T-helper 1 cell treated with Interleukin-12 subunit alpha and Interleukin-12 subunit beta and Interleukin-4 antibody, amounts not matched to agents 30 μg/mL and 1 μg/mL, for 36 hours (primary cell): ENCODE results near the gene PCYT1A.

Source experiments
- H3K27ac Mint-ChIP-seq: one replicate; pipeline ENCODE4 v1.8.0; 2021; ENCODE audit warnings: mild to moderate bottlenecking, mixed read lengths
- H3K27me3 Mint-ChIP-seq: one replicate; pipeline ENCODE4 v1.8.0; 2021; ENCODE audit warnings: low read depth, mixed read lengths
- H3K36me3 Mint-ChIP-seq: one replicate; pipeline ENCODE4 v1.8.0; 2021; ENCODE audit warnings: low read depth, mixed read lengths
- H3K4me1 Mint-ChIP-seq: one replicate; pipeline ENCODE4 v1.8.0; 2021; ENCODE audit warnings: low read depth, mixed read lengths
- H3K4me3 Mint-ChIP-seq: one replicate; pipeline ENCODE4 v1.8.0; 2021; ENCODE audit warnings: mild to moderate bottlenecking, moderate library complexity, mixed read lengths
- H3K9me3 Mint-ChIP-seq: one replicate; pipeline ENCODE4 v1.8.0; 2021; ENCODE audit warnings: mixed read lengths

Gene PCYT1A

DNA sequence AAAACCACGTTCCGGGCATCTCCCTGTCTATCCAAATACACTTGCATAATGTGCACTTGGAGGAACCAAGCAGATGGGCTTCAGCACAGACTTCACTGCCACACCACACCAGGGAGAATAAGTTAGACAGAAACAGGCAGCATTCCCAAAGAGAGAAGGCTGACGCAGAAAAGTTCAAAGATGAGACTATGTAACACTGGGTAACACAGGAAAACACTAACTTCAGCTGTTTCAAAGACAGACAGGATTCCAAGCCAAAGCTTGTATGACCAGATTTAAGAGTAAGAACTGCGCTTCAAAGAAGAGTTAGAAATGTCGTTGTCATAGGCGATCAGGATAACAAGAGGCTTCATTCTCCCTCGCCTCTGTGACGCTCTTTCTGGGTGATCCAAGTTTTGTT, 51.3 kb downstream of the PCYT1A start:
- no peaks in the 10 kb centered on the region for H3K27me3 Mint-ChIP-seq
- H3K4me3 Mint-ChIP-seq, result no peak overlapping the region
- H3K4me1 Mint-ChIP-seq, result peaks cover 13% of the 10 kb centered on the region
- no peaks in the 10 kb centered on the region for H3K9me3 Mint-ChIP-seq
- peaks cover 39% of the 10 kb centered on the region for H3K36me3 Mint-ChIP-seq
- no peak overlapping the region for H3K27ac Mint-ChIP-seq

DNA sequence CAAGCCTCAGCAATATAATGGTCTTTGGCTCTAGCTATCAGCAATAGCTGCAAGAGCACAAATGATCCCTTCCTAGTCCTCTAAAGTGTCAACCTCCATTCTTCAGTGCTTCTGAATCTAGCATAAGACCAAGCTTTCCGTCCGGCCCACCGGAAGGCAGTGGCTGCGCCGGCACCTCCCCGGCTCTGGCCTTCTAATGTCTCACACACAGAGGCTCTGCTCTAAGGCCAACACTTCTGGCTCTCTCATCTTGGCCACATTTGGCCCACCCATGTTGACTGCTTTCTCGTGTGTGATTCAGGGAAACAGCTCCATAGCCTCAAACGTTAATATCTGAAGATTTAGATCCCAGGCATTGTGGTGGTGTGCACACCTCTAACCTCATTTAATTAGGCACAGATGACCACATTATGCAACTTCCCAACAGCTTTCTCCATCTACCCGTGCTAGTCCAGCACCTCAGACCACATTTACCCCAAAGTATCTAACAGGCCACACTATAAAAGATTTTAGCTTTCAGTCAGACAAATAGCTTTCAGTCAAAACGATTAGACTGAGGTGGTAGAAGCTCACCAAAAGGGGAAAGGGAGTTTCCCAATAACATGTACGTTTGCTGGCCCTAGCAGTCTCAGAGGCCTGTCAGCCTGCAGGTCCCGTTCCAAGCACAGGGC, 51.9 kb downstream of the PCYT1A start:
- Mint-ChIP-seq H3K4me3 (no peak overlapping the region), H3K27ac (no peak overlapping the region), H3K4me1 (peaks cover 13% of the 10 kb centered on the region), H3K36me3 (peaks cover 35% of the 10 kb centered on the region), H3K9me3 (no peaks in the 10 kb centered on the region), H3K27me3 (no peaks in the 10 kb centered on the region)

DNA sequence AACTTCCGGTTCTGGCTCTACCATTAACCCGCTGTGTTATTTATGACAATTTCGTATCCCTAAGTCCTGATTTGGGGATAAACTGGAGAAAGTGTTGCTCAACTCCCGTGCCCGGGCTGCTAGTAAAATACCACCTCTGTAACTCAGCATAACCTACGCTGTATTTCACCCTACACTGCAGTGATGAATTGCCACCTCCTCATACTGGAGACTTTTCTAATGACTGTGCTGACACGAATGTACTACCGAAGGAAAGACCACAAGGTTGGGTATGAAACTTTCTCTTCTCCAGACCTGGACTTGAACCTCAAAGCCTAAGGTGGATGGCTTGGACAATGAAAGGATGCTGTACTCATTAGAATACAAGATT, 54.7 kb downstream of the PCYT1A start:
- peaks cover 21% of the 10 kb centered on the region for H3K36me3 Mint-ChIP-seq
- H3K4me1 Mint-ChIP-seq, result peaks cover 11% of the 10 kb centered on the region
- no peaks in the 10 kb centered on the region for H3K27me3 Mint-ChIP-seq
- H3K27ac Mint-ChIP-seq, result no peak overlapping the region
- no peaks in the 10 kb centered on the region for H3K9me3 Mint-ChIP-seq
- H3K4me3 Mint-ChIP-seq, result no peak overlapping the region

DNA sequence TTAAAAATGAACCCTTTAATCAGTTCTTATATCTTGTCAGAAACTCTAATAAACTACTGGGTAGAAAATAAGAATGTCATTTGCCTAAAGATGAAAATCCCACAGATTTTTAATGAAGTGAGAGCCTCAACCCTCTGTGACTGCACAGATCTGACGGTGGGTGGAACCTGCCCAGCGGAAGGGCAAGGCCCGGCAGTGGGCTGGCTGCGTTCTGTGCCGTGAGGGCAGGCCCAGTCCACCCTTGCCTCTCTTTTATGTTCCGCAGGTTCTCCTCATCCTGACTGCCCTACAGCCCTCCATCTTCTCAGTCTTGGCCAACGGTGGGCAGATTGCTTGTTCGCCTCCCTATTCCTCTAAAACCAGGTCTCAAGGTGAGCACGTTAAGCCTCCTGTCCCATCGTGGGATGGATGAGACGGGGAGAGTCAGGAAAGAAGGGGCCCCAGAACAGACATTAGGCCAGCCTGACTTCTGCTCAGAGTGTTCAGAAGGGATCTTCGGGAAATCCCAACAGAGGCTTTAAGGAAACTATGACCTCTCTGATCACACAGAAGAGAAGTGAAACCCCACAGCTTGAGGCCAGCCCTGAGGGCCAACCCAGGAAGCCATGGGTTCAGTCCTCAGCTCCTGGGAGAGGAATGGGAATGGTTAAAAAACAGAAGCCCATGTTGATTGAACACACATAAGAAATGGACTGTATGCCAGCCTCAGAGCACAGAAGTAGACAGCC, 55.2 kb downstream of the PCYT1A start:
- H3K9me3 Mint-ChIP-seq, result no peaks in the 10 kb centered on the region
- H3K36me3 Mint-ChIP-seq, result peaks cover 19% of the 10 kb centered on the region
- H3K4me1 Mint-ChIP-seq, result peaks cover 11% of the 10 kb centered on the region
- H3K27ac Mint-ChIP-seq, result no peak overlapping the region
- H3K4me3 Mint-ChIP-seq, result no peak overlapping the region
- no peaks in the 10 kb centered on the region for H3K27me3 Mint-ChIP-seq

GRCh38 chr3:196227629-196228493, 59.7 kb downstream of the PCYT1A start:
- H3K4me3 Mint-ChIP-seq, result no peak overlapping the region
- H3K27me3 Mint-ChIP-seq, result peaks cover 5% of the 10 kb centered on the region
- H3K36me3 Mint-ChIP-seq, result peaks cover 1% of the 10 kb centered on the region
- no peaks in the 10 kb centered on the region for H3K9me3 Mint-ChIP-seq
- no peak overlapping the region for H3K27ac Mint-ChIP-seq
- H3K4me1 Mint-ChIP-seq, result peaks cover under 1% of the 10 kb centered on the region

GRCh38 chr3:196227121-196227561, 60.4 kb downstream of the PCYT1A start:
- no peaks in the 10 kb centered on the region for H3K36me3 Mint-ChIP-seq
- no peak overlapping the region for H3K4me3 Mint-ChIP-seq
- no peaks in the 10 kb centered on the region for H3K4me1 Mint-ChIP-seq
- H3K9me3 Mint-ChIP-seq, result no peaks in the 10 kb centered on the region
- no peak overlapping the region for H3K27ac Mint-ChIP-seq
- peaks cover 5% of the 10 kb centered on the region for H3K27me3 Mint-ChIP-seq

- H3K36me3 Mint-ChIP-seq, result no peaks in the 10 kb centered on the region
- peaks cover 5% of the 10 kb centered on the region for H3K27me3 Mint-ChIP-seq
- no peaks in the 10 kb centered on the region for H3K4me1 Mint-ChIP-seq
- no peaks in the 10 kb centered on the region for H3K9me3 Mint-ChIP-seq
- H3K27ac Mint-ChIP-seq, result no peak overlapping the region
- H3K4me3 Mint-ChIP-seq, result no peak overlapping the region
Measured at GRCh38 chr3:196225763-196226364, 61.7 kb downstream of the PCYT1A start.

GRCh38 chr3:196225086-196225485, 62.4 kb downstream of the PCYT1A start:
- Mint-ChIP-seq H3K4me3 (no peak overlapping the region), H3K4me1 (peaks cover 1% of the 10 kb centered on the region), H3K9me3 (no peaks in the 10 kb centered on the region), H3K27me3 (peaks cover 5% of the 10 kb centered on the region), H3K36me3 (no peaks in the 10 kb centered on the region), H3K27ac (no peak overlapping the region)

- H3K27me3 Mint-ChIP-seq, result peaks cover 5% of the 10 kb centered on the region
- H3K4me1 Mint-ChIP-seq, result peaks cover 13% of the 10 kb centered on the region
- no peaks in the 10 kb centered on the region for H3K9me3 Mint-ChIP-seq
- H3K27ac Mint-ChIP-seq, result no peak overlapping the region
- no peaks in the 10 kb centered on the region for H3K36me3 Mint-ChIP-seq
- H3K4me3 Mint-ChIP-seq, result no peak overlapping the region
Measured at GRCh38 chr3:196222876-196223595, 64.5 kb downstream of the PCYT1A start.

- Mint-ChIP-seq H3K4me3 (no peak overlapping the region), H3K27ac (no peak overlapping the region), H3K4me1 (peaks cover 16% of the 10 kb centered on the region), H3K9me3 (no peaks in the 10 kb centered on the region), H3K27me3 (peaks cover 5% of the 10 kb centered on the region), H3K36me3 (no peaks in the 10 kb centered on the region)
Measured at GRCh38 chr3:196220991-196221390, 66.5 kb downstream of the PCYT1A start.

- Mint-ChIP-seq H3K4me3 (no peak overlapping the region), H3K9me3 (no peaks in the 10 kb centered on the region), H3K27ac (no peak overlapping the region), H3K4me1 (peaks cover 16% of the 10 kb centered on the region), H3K36me3 (no peaks in the 10 kb centered on the region), H3K27me3 (peaks cover 5% of the 10 kb centered on the region)
Measured at GRCh38 chr3:196220587-196220986, 66.9 kb downstream of the PCYT1A start.

- Mint-ChIP-seq H3K9me3 (no peaks in the 10 kb centered on the region), H3K4me3 (peak overlapping the region; percentile 75), H3K36me3 (no peaks in the 10 kb centered on the region), H3K27me3 (peaks cover 5% of the 10 kb centered on the region), H3K4me1 (peaks cover 16% of the 10 kb centered on the region), H3K27ac (no peak overlapping the region)
Measured at GRCh38 chr3:196219970-196220311, 67.6 kb downstream of the PCYT1A start.

GRCh38 chr3:196219194-196219969, 68.1 kb downstream of the PCYT1A start:
- H3K27me3 Mint-ChIP-seq, result peaks cover 5% of the 10 kb centered on the region
- H3K27ac Mint-ChIP-seq, result peak overlapping the region; percentile 57
- H3K9me3 Mint-ChIP-seq, result no peaks in the 10 kb centered on the region
- peak overlapping the region; percentile 75 for H3K4me3 Mint-ChIP-seq
- peaks cover 16% of the 10 kb centered on the region for H3K4me1 Mint-ChIP-seq
- H3K36me3 Mint-ChIP-seq, result no peaks in the 10 kb centered on the region
